Peyer's patch (tissue), 4 donors: Measurements from ENCODE around the gene KRTAP10-12. TPM values are rescaled to one million over a fixed set of nuclear protein-coding genes. Genes with fewer than 3 reads are reported as not detected.

Source experiments
- DNase-seq, 3 donors: peaks; one replicate each; pipeline ENCODE4 v3.0.0-alpha.2; 2017 to 2019
- H3K27ac ChIP-seq, 4 donors: fragments of 200-600 bp; sonication (generic); one replicate each; pipeline ENCODE4 v1.5.1; 2016 to 2019
- H3K27me3 ChIP-seq, 2 donors: fragments of 200-600 bp; sonication (generic); one replicate each; pipeline ENCODE4 v1.5.1; 2019
- H3K36me3 ChIP-seq, 3 donors: fragments of 200-600 bp; sonication (generic); one replicate each; pipeline ENCODE4 v1.5.1; 2016 to 2019
- H3K4me1 ChIP-seq, 4 donors: fragments of 200-600 bp; sonication (generic); one replicate each; pipeline ENCODE4 v1.5.1; 2016 to 2019
- H3K4me3 ChIP-seq, 4 donors: fragments of 200-600 bp; sonication (generic); 1 replicate in 3 of 4; 2 replicates in 1 of 4; pipeline ENCODE4 v1.5.1; 2016 to 2019; ENCODE audit warnings: mild to moderate bottlenecking in 1 of 4
- H3K9me3 ChIP-seq, 4 donors: fragments of 200-600 bp; sonication (generic); one replicate each; pipeline ENCODE4 v1.5.1; 2016 to 2019; ENCODE audit warnings: mild to moderate bottlenecking in 1 of 4
- POLR2A ChIP-seq, 2 donors: fragments of 450-650 bp; IDR thresholded peaks; one replicate each; pipeline ENCODE4 v1.5.1; 2017; ENCODE audit warnings: antibody characterized with exemption in 2 of 2, mild to moderate bottlenecking in 2 of 2, moderate library complexity in 2 of 2
- total RNA-seq, 4 donors: library from RNA; depleted of rRNA; stranded (reverse); fragments of >200 nt; gene quantifications; one replicate each; pipeline ENCODE4 v1.1.0, GENCODE V29; 2016
- TF ChIP-seq, protein P1 (sequence below), 6 experiments: fragments of 450-650 bp in 4 of 6; fragments of 200-600 bp in 2 of 6; sonication (generic) in 1 of 6; IDR thresholded peaks; one replicate each; pipeline ENCODE4 v1.5.1; 2017 to 2019; ENCODE audit warnings: antibody characterized with exemption in 6 of 6, mild to moderate bottlenecking in 3 of 6, moderate library complexity in 1 of 6

Gene KRTAP10-12
- total RNA-seq, 4 donors from 2014 or later: not detected

GRCh38 chr21:44653123-44653522, 43.8 kb upstream of the KRTAP10-12 start:
- no peak for TF ChIP-seq POLR2A (IDR thresholded peaks at IDR 0.05)
- TF ChIP-seq, protein P1, sequence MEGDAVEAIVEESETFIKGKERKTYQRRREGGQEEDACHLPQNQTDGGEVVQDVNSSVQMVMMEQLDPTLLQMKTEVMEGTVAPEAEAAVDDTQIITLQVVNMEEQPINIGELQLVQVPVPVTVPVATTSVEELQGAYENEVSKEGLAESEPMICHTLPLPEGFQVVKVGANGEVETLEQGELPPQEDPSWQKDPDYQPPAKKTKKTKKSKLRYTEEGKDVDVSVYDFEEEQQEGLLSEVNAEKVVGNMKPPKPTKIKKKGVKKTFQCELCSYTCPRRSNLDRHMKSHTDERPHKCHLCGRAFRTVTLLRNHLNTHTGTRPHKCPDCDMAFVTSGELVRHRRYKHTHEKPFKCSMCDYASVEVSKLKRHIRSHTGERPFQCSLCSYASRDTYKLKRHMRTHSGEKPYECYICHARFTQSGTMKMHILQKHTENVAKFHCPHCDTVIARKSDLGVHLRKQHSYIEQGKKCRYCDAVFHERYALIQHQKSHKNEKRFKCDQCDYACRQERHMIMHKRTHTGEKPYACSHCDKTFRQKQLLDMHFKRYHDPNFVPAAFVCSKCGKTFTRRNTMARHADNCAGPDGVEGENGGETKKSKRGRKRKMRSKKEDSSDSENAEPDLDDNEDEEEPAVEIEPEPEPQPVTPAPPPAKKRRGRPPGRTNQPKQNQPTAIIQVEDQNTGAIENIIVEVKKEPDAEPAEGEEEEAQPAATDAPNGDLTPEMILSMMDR (IDR thresholded peaks at IDR 0.05): no peak
- Histone ChIP-seq H3K27me3 (no peaks in the 10 kb centered on the region), H3K27ac (no peak overlapping the region), H3K4me3 (no peak overlapping the region), H3K36me3 (no peaks in the 10 kb centered on the region), H3K9me3 (no peaks in the 10 kb centered on the region), H3K4me1 (no peaks in the 10 kb centered on the region)
- DNase-seq: peak in 1 of 3 donors; percentile 16

- TF ChIP-seq, protein P1 (IDR thresholded peaks at IDR 0.05): no peak
- no peak for TF ChIP-seq POLR2A (IDR thresholded peaks at IDR 0.05)
- peak in 2 of 3 donors; percentile 39 to 69 for DNase-seq
- Histone ChIP-seq H3K27ac (peak overlapping the region in 1 of 4 donors; percentile 46), H3K27me3 (no peaks in the 10 kb centered on the region), H3K4me3 (no peak overlapping the region), H3K4me1 (no peaks in the 10 kb centered on the region), H3K36me3 (no peaks in the 10 kb centered on the region), H3K9me3 (no peaks in the 10 kb centered on the region)
Observed at GRCh38 chr21:44653656-44654575, 43.1 kb upstream of the KRTAP10-12 start.

GRCh38 chr21:44654576-44655175, 42.3 kb upstream of the KRTAP10-12 start, which contains the start of gene KRTAP12-4:
KRTAP12-4 (minus strand) TSS chr21:44654659; CDS start chr21:44654614, 45 bp downstream.
- H3K4me1 ChIP-seq: no peaks in the 10 kb centered on the region
- TF ChIP-seq, protein P1 (IDR thresholded peaks at IDR 0.05): no peak
- TF ChIP-seq POLR2A (IDR thresholded peaks at IDR 0.05): no peak
- peak within 1 kb of the TSS in 1 of 4 donors; percentile 46 for H3K27ac ChIP-seq
- no peaks in the 10 kb centered on the region for H3K9me3 ChIP-seq
- DNase-seq: no peak
- H3K36me3 ChIP-seq: no peaks in the 10 kb centered on the region
- H3K27me3 ChIP-seq: no peaks in the 10 kb centered on the region
- no peak within 1 kb of the TSS for H3K4me3 ChIP-seq

DNA sequence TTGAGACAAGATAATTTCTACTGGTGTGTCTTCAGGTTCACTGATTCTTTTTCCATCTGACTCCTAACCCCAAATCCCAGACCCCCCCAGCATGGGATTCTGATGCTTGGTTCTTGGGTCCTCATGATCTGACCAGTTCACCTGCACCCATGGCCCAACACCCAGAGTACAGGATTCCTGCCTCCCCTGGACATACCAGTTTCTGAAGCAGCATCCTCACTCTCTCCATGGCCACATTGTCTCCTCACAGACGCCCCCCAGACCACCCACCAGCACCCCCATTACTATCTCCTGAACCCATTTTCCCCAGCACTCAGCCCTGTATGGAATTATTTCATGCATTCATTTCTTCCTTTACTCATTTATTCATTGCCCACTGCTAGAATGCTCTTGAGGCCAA, 40.1 kb upstream of the KRTAP10-12 start:
- Histone ChIP-seq H3K36me3 (no peaks in the 10 kb centered on the region), H3K4me1 (no peaks in the 10 kb centered on the region), H3K27ac (peak overlapping the region; percentile 33 to 63 (median 58)), H3K4me3 (no peak overlapping the region), H3K27me3 (no peaks in the 10 kb centered on the region), H3K9me3 (no peaks in the 10 kb centered on the region)
- no peak for DNase-seq
- no peak for TF ChIP-seq POLR2A (IDR thresholded peaks at IDR 0.05)
- TF ChIP-seq, protein P1 (IDR thresholded peaks at IDR 0.05): no peak

GRCh38 chr21:44657635-44658540, 39.1 kb upstream of the KRTAP10-12 start, which contains the start of gene KRTAP12-3:
KRTAP12-3 (plus strand) TSS chr21:44657932; CDS start chr21:44657980, 48 bp downstream.
- peak in 2 of 3 donors; percentile 26 to 61 for DNase-seq
- no peaks in the 10 kb centered on the region for H3K27me3 ChIP-seq
- no peaks in the 10 kb centered on the region for H3K9me3 ChIP-seq
- H3K27ac ChIP-seq: peak within 1 kb of the TSS; percentile 33 to 82 (median 63)
- H3K36me3 ChIP-seq: no peaks in the 10 kb centered on the region
- no peak within 1 kb of the TSS for H3K4me3 ChIP-seq
- no peaks in the 10 kb centered on the region for H3K4me1 ChIP-seq
- TF ChIP-seq, protein P1 (IDR thresholded peaks at IDR 0.05): no peak
- TF ChIP-seq POLR2A (IDR thresholded peaks at IDR 0.05): no peak
